ENCODE measurements around the gene HECTD1.
"Not testable (repeated sequence)": the region's sequence is repeated elsewhere in the genome, so short reads cannot be mapped to it uniquely, and the experiment has no call there.

HECTD1 gene

DNA sequence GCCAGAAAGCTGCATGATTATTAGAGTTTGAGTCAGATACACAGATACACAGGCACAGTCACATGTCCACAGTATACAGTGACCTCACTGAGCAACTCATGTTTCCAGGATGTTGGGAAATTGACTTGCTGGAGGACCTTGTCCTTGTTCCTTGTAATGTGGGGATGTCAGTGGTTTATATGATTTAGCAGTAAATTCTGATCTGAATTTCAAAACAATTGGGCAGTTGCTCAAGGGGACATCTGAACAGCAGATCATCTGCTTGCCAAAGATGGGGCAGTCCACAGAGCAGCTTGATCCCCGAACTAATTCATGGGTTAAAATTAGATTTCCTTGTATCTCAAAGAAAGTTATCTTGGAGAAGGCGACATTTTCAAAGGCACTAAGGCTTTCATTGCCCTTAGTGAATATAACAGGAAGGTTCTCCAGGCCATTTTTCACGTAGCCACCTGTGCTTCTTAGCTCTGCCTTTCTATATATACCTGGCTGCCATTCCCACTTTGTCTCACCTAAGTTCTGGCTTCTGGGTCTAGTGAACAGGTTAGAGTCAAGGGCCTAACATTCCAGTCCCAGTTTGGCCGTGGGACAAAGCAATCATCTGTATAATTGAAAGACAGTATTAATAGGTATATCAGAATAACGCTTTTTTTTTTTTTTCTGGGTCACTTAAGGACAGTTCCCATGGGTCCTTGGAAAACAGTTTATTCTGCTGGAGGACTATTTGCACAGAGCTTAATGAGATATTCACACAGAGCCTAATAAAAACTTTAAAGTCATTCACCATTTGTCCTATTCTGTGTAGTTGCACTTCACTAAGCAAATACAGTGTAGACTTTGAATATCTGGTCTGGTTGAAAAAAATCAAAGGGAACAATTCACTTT is 116.5 kb downstream of the HECTD1 start:
- no peak for DNase-seq (ENCODE audit: low read depth)

DNA sequence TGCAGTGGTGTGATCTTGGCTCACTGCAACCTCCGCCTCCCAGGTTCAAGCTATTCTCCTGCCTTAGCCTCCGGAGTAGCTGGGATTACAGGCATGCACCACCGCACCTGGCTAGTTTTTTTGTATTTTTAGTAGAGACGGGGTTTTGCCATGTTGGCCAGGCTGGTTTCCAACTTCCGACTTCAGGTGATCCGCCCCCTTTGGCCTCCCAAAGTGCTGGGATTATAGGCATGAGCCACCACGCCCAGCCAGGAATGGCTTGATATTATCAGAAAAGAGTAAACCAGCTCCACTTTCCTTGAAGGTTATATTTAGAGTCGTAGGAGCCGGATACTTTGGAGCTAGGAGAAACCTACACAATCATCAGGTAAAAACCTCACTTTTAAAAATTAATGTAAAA is 121.1 kb downstream of the HECTD1 start:
- DNase-seq (ENCODE audit: low read depth), result not testable (repeated sequence)

DNA sequence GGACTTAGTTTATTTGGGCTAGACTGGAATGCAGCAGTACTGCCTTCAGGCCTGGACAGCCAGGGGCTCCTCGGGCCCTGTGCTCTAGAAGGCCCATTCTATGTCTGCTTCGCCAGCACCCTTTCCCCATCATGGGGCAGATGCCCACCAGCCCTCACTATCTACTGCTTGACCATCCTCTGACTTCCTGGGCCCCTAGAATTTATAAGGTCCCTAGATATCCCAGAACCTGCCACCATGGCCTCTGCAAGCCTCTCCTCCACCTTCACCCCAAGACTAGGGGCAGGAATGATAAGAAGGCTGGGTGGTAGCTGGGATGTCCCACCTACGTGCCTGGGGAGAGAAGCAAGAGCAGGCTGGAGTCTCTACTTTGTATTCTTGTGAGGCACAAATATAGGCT is 122.6 kb downstream of the HECTD1 start:
- DNase-seq (ENCODE audit: low read depth), result no peak

DNA sequence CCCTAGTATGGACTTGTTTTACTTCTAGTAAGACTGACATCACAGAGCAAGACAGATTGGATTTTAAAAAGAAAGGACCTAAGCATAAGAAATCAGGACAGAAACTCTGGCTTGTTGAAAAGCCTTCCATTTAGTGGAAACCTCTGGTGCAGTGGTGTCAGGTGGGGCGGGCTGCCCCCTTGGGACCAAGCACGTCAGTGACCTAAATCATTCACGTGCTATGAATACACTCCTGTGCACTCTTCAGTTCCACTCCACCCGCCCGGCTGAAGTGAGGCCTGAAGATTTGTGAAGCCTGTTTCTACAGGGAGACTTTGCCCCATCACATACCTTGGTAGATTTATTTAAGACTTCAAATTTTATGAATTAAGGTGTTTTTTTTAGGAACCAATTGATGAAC is 123.2 kb downstream of the HECTD1 start:
- no peak for DNase-seq (ENCODE audit: low read depth)

DNA sequence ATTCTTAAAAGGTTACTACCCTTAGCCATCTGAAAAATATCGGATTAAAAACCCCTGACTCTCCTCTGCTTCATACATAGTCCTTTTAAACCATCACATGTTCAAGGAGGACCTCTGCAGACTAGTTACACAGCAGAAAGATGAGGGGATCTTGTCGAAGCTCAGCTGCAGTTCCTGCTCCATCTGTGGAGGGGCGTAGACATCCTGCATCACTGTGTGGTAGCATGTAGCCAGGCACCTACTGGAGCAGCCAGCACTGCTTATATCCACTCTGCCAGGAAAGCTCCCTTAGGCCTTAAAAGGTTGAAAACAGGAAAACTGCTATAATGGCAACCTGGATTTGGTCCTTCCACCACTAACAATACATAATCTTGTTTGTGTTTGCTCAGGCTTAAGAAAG is 123.8 kb downstream of the HECTD1 start:
- no peak for DNase-seq (ENCODE audit: low read depth)

DNA sequence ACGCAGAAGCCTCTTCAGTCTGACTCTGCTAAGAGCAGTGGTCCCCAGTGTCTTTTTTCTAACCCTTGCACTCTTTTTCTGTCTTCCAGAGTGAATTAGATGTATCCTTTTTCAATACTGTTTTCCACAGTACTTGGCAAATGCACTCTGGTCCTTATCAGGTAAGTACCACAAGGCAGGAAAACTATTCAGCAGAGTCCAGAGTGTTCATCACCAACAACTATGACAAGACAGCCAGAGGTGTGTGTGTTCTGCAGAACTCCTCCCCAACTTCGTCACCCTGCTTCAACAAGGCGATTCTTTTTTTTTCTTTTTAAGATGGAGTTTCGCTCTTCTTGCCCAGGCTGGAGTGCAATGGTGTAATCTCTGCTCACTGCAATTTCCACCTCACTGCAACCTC is 127.1 kb downstream of the HECTD1 start:
- DNase-seq (ENCODE audit: low read depth), result no peak

DNA sequence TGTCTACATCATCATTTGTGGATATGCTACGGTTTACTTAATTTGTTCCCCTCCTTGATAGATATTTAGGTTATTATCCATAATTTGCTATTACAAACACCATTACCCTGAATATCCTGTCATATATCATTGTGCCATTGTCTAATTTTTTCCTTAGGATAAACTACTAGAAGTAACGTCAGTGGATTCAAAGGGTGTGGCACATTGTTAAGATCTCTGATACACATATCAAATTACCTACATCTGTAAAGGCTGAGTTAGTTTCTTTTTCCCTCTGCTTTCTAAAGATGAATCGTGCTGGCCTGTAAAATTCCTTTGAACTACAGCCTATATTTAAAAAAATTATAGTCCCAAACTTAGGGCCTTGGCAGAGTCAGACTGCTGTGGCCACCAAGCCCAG is 127.5 kb downstream of the HECTD1 start:
- DNase-seq (ENCODE audit: low read depth), result no peak

DNA sequence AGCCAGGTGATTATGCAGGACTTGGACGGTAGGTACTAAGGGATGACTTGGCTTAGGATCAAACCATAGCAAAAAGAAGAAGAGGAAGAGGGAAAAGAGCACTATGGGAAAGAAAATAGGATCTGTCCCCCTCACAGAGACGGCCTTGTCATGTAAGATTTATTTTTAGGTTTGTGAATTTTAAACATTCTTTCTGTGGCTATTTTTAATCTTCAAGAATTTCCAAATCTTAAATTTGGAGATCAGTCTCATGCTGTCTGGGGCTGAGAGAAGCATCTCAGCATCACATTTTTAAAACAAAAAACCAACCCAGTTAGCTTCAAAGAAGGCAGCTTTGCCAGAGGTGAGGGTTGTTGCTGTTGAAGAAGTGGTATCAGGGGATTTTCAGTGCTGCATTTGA is 128.8 kb downstream of the HECTD1 start:
- no peak for DNase-seq (ENCODE audit: low read depth)

DNA sequence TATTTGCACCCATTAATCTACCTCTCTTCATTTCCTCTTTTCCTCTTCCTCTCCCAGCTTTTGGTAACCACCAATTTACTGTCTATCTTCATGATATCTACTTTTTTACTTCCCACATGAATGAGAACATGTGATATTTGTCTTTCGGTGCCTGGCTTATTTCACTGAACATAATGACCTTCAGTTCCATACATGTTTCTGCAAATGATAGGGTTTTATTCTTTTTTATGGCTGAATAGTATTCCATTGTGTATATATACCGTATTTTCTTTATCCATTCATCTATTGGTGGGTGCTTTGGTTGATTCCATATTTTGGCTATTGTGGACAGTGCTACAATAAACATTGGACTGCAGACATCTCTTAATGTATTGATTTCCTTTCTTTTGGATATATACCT is 132.4 kb downstream of the HECTD1 start:
- DNase-seq (ENCODE audit: low read depth), result no peak

DNA sequence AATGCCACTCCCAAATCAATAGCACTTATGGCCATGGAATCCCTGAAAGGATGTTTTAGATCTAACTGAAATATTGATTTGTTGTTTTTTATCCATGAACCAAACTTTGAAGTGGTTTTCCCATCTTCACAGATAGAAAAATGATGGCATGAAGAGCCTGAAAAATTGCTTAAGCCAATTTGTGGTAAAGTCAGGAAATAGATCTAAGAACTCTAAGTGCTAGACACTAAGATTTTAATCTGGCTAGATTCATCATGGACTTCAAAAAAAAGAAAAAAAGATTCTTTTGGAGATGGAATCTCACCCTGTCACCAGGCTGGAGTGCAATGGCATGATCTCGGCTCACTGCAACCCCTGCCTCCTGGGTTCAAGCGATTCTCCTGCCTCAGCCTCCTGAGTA is 136.4 kb downstream of the HECTD1 start:
- DNase-seq (ENCODE audit: low read depth), result no peak

DNA sequence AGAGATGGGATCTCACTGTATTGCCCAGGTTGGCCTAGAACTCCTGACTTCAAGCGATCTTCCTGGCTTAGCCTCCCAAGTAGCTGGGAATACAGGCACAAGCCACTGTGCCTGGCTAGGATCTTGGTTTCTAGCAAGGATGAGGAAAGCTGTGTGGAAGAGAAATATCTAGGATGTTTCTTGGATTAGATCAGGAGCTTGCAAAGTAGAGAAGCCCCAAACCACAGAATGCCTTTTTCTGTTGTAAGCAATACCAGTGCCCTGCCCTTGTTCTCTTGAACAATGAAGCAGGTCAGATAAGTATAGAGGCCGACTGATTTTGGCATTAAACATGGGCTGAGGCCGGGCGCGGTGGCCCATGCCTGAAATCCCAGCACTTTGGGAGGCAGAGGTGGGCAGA is 137.2 kb downstream of the HECTD1 start:
- no peak for DNase-seq (ENCODE audit: low read depth)

DNA sequence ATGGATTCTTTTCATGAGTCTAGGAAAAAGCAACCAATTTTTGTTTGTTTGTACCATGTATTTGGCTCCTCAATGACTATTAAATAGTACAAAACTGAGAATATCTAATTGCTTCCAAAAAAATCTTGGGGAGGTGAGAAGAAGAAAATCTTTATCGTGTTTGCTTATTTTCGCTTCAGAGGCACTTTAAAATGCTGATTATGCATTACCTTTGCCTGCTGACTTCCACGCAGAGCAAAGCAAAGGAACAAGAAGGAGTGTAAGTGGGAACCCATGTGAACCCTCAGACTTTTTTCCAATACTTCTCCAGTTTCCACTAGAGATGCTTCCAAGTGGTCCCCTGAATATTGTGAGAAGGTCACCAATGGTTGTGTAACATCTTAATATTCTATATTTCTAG is 138.2 kb downstream of the HECTD1 start:
- DNase-seq (ENCODE audit: low read depth), result no peak

DNA sequence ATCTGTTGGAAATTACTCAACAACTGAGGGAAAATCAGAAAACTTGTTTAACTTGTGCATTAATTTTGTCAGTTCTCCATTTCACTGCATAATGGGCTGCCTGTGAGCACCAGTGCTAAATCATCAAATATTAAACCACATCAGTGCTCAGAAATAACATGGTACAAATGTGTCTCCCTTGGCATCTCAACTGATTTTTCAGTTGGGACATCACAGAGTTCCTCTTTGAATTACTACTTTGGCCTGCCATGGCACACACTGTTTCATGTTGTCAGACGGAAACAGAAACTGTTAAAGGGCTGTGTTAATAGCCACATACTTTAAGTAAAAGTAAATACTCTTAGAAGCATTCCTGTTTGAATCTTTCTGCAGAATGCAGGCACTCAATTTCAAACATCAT is 139.4 kb downstream of the HECTD1 start:
- DNase-seq (ENCODE audit: low read depth), result no peak

DNA sequence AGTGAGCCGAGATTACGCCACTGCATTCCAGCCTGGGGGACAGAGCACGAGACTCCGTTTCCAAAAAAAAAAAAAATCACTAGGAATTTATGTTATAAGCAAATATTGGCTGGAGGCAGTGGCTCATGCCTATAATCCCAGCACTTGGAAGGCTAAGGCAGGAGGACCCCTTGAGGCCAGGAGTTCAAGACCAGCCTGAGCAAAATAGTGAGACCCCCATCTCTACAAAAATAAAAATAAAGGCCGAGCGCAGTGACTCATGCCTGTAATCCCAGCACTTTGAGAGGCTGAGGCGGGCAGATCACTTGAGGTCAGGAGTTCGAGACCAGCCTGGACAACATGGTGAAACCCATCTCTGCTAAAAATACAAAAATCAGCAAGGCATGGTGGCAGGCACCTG is 144.7 kb downstream of the HECTD1 start:
- not testable (repeated sequence) for DNase-seq (ENCODE audit: low read depth)

DNA sequence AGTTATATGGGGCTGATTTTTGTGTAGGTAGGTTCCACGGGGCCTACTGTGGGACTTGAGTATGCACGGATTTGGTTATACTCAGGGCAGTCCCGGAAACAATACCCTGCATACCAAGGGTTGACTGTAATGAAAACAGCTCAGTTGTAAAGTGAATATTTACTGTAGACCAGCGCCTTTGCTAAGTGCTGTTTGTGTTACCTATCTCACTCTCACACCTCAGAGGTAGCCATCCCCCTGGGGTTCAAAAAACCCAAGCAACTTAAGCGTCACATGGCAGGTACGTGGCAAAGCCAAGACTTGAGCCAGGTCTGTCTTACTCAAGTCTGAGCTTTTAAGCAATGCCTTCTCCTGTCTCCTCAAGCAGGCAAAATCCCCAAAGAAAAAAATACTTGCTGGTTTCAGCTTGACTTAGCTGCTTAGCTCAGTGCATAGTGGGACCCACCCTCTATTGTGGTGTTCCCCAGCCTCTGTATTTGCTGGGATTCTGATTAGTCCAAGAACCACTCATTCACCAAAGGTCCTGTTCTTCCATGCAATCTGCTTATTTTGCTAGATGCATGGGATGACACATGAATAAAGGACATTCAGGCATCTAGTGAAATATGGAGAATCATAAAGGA is 147.2 kb downstream of the HECTD1 start:
- no peak for DNase-seq (ENCODE audit: low read depth)

DNA sequence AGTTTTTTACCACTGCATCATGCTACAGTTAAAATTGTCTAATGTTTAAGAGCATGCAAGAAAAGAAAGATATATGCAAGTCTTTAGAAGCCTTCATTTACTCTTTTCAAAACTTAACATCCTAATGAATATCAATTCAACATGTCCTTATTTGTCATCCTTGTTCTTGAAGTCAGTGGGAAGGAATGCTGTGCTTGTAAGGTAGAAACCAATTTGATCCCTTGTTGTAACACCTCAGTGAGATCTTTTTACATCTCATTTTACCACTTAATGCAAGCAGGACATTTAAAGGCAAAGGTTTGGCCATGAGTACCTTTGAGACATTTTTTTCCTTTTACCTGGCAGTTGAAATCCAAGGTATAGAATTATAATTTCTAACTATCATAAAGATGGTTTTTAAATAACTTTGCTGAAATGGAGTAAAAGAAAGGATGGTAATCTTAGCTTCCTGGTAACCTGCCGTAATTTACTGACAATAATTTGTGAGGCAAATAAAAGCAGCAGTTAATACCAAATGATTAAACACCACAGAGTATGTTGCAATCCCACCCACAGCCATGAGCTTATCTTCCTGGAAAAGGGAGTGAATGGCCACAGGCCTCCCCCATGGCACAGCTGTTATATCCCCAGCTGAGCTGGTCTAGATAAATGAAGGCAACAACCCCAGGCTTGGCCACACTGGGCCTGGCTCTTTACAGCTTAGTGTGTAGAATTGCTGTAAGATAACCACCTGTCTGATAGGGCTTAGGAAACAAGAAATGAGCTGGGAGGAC is 148.3 kb downstream of the HECTD1 start:
- DNase-seq (ENCODE audit: low read depth), result no peak

DNA sequence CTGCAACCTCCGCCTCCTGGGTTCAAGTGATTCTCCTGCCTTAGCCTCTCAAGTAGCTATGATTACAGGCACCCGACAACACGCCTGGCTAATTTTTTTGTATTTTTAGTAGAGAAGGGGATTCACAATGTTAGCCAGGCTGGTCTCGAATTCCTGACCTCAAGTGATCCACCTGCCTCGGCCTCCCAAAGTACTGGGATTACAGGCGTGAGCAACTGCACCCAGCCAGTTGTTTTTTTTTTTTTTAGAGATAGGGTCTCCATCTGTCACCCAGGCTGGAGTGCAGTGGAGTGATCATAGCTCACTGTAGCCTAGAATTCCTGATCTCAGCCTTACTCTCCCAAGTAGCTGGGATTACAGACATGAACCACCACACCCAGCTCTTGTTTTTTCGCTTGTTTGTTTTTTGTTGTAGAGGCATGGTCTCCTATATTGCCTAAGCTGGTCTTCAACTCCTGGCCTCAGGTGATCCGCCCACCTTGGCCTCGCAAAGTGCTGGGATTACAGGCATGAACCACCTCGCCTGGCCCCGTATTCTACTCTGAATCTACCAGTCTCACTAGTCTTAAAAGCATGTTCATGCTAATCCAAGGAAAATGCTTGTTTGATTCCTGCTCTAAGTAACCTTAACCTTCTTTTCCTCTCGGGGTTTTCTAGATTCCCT is 149.8 kb downstream of the HECTD1 start:
- DNase-seq (ENCODE audit: low read depth), result no peak

DNA sequence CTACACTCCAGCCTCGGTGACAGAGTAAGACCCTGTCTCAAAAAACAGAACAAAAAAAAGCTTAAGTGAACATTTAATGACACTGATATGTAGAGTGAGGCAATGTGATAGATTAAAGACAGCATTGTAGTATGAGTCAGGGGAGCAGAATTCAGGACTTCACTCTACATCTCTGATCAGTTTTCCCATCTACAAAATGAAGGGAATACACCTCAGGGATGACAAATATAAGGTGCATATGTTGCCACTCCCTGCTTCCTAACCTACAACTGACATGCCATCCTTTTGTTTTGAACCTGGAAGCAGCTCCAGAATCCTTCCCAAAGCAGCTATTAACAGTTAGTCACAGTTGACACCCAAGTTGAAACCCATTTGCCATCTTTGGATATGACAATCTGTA is 150.6 kb downstream of the HECTD1 start:
- DNase-seq (ENCODE audit: low read depth), result no peak

DNA sequence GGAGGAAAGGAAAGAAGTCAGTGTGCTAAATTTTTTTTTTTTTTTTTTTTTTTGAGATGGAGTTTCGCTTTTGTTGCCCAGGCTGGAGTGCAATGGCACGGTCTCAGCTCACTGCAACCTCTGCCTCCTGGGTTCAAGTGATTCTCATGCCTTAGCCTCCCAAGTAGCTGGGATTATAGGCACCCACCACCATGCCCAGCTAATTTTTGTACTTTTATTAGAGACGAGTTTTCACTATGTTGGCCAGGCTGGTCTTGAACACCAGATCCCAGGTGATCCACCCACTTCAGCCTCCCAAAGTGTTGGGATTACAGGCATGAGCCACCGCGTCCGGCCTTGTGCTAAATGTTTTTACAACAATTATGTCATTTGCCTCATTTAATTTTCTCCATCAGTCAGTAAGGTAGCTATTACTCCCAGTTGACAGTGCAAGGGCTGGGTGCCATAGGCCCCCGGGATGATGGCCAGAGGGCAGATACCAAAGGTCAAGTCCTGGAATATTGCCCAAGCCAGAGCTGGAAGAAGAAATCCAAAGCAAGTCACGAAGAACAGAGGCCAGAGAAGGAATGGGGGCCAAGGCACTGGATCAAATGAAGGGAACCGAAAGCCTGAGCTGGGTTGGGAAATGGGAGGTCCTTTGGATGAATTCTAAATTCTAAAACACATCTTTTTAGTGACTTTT is 154.5 kb downstream of the HECTD1 start:
- not testable (repeated sequence) for DNase-seq (ENCODE audit: low read depth)

DNA sequence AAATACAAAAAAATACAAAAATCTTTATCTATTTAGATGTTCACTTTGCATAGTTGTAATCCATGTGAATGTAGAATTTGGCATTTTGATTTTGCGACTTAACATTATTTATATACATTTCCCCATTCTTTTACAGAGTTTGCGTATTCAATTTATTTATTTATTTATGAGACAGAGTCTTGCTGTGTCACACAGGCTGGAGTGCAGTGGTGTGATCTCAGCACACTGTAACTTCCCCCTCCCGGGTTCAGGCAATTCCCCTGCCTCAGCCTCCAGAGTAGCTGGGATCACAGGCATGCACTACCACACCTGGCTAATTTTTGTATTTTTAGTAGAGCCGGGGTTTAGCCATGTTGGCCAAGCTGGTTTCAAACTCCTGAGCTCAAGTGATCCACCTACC is 156.1 kb downstream of the HECTD1 start:
- DNase-seq (ENCODE audit: low read depth), result no peak

DNA sequence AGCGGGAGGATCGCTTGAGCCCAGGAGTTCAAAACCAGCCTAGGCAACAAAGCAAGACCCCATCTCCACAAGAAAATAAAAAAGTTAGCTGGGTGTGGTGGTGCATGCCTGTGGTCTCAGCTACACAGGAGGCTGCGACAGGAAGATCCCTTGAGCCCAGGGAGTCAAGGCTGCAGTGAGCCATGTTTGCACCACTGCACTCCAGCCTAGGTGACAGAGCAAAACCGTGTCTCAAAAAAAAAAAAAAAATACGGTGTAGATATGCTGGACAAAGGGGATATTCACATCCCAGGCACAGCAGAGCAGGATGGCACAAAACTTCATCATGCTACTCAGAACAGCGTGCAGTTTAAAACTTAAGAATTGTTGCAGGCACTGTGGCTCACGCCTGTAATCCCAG is 156.6 kb downstream of the HECTD1 start:
- no peak for DNase-seq (ENCODE audit: low read depth)
